AG04449 (cell line): Measurements from ENCODE around the gene OBSL1.

ENCODE experiments used
- CTCF ChIA-PET: fragments of 350-600 bp; formaldehyde crosslinking; extraction: SDS; loops from one replicate; lab custom pipeline; 2021; ENCODE audit warnings: antibody characterized with exemption; lab: Yijun Ruan, JAX
- POLR2A ChIA-PET: fragments of 400-600, 350-600 bp; formaldehyde crosslinking; extraction: SDS; loops from one replicate; lab custom pipeline; 2020; ENCODE audit warnings: antibody characterized with exemption, inconsistent platforms; lab: Yijun Ruan, JAX
- DNase-seq: peaks from one replicate; pipeline ENCODE4 v3.0.0-alpha.2; 2010; ENCODE audit warnings: low read depth, low spot score
- H3K4me3 ChIP-seq: 2 replicates; pipeline ENCODE4 v1.5.1; 2011; ENCODE audit warnings: low read depth, mild to moderate bottlenecking, control low read depth, low read length
- TF ChIP-seq, protein P1 (sequence below): IDR thresholded peaks from one replicate; pipeline ENCODE4 v1.5.1; 2011; ENCODE audit warnings: mild to moderate bottlenecking, moderate library complexity, low read length, control low read depth, inconsistent platforms; ENCODE audit not compliant: insufficient read depth; ENCODE audit errors: missing control alignments

Gene OBSL1

GRCh38 chr2:219598308-219599078 is 27.2 kb upstream of the OBSL1 start:
- no peak for DNase-seq
- TF ChIP-seq, protein P1, sequence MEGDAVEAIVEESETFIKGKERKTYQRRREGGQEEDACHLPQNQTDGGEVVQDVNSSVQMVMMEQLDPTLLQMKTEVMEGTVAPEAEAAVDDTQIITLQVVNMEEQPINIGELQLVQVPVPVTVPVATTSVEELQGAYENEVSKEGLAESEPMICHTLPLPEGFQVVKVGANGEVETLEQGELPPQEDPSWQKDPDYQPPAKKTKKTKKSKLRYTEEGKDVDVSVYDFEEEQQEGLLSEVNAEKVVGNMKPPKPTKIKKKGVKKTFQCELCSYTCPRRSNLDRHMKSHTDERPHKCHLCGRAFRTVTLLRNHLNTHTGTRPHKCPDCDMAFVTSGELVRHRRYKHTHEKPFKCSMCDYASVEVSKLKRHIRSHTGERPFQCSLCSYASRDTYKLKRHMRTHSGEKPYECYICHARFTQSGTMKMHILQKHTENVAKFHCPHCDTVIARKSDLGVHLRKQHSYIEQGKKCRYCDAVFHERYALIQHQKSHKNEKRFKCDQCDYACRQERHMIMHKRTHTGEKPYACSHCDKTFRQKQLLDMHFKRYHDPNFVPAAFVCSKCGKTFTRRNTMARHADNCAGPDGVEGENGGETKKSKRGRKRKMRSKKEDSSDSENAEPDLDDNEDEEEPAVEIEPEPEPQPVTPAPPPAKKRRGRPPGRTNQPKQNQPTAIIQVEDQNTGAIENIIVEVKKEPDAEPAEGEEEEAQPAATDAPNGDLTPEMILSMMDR = no peak
- peak overlapping the region; percentile 84 for H3K4me3 ChIP-seq
- ChIA-PET POLR2A (interaction anchor here (1.5 to 2.0 kb wide), 4 partner anchors 27 to 55 kb away, joined by 3 to 13 read pairs (median 6); partner anchors contain the start of genes CHPF, INHA, OBSL1 and TMEM198), CTCF (interaction anchor here (2.1 to 4.0 kb wide), 3 partner anchors 38 to 91 kb away, joined by 12 to 32 read pairs (median 14); no protein-coding TSS in a partner anchor)

DNA sequence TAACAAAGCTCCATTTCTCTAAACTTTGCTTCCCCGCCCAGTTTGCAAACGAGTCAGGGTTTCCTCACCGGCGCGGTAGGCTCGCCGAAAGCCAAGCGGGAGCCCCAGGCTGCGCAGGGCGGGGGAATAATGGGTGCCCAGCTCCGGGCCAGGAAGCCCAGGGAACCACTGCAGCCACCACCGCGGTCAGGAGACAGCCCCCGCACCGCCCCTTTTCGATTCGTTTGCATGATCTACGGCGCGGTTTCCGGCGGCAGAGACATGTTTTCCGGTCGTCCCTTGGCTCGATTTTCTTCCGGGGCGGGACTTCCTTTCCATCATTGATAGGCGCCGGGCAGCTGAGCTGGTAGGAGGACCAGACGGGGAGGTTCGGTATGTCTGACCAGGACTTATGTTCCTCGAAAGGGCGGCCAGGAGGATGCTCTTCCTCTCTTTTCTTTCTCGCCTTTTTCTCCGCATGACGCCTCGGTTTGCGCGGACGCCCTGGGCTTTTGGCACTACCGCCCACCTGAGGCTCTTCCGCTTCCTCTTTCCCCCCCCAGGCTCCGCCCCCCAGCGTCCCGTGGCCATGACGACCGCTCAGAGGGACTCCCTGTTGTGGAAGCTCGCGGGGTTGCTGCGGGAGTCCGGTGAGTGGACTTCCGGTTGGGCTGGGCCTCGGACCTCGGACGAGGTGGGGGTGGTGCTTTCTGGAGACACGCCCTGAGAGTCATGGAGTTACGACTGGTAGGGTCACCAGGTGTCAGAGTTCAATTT is 26.4 kb upstream of the OBSL1 start, which contains the start of gene STK11IP:
Gene STK11IP (plus strand): TSS at position 306 of the 756 bp plus-strand sequence. CDS start 263 bp downstream, at position 569.
- TF ChIP-seq, protein P1 = no peak
- peak within 1 kb of the TSS; percentile 84 for H3K4me3 ChIP-seq
- CTCF ChIA-PET = interaction anchor here (1.0 to 4.0 kb wide), 9 partner anchors 13 to 92 kb away, joined by 3 to 32 read pairs (median 12); no protein-coding TSS in a partner anchor
- POLR2A ChIA-PET = interaction anchor here (0.6 to 2.0 kb wide), 8 partner anchors 15 to 56 kb away, joined by 3 to 13 read pairs (median 4); partner anchors contain the start of genes CHPF, INHA, OBSL1 and TMEM198
- DNase-seq = peak; percentile 70

DNA sequence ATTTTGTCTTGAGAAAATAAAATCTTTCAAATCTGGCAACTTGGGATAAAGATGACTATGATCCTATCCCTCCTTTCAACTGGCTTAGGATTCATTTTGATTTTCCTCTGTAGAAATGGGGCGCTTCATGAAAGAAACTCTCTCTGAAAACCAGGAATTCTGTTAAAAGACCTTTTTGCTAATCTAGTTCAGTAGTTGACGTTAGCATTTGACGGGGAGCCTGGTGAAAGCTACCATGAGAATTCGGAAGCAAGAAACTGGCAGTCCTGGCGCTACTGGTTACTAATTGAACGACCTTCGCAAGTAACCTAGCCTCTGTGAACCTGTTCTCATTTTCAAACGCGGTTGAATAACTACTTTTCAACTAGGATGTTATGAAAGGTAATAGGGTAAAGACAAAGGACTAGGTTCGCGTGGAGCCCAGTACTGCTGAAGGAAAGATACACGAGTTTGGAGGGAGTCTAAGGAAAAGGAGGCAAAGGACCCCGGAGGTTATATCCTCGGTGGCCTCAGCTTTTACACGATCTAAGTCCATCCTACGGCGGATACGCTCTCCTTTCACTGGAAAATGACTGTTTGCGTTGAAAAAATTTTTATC is 25.7 kb upstream of the OBSL1 start:
- ChIA-PET CTCF (interaction anchor here (1.0 to 3.3 kb wide), 8 partner anchors 12 to 92 kb away, joined by 3 to 24 read pairs (median 7); no protein-coding TSS in a partner anchor), POLR2A (interaction anchor here (0.6 to 2.0 kb wide), 8 partner anchors 15 to 55 kb away, joined by 3 to 13 read pairs (median 4); partner anchors contain the start of genes CHPF, INHA, OBSL1 and TMEM198)
- DNase-seq = no peak

DNA sequence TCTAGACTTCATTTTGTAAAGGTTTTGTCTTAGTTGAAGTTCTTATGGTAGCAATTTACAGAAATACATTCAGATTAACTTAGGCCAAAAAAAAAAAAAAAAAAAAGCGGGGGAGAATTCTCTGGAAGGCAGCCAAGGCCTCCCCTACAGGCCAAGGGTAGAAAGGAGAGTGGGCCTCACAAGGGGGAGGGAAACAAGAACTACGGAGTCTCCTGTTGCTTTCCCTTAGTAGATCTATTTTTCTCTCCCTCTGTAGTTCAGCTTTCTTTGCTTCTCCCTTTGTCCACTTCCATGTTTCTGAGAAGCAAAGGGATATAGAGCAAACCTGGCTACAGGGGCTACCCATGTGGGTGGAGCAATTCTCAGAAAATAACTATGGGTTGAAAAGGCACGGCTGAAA is 23.9 kb upstream of the OBSL1 start:
- CTCF ChIA-PET = interaction anchor here (2.0 to 3.3 kb wide), 4 partner anchors 10 to 65 kb away, joined by 5 to 24 read pairs (median 12); no protein-coding TSS in a partner anchor
- no peak for DNase-seq
- TF ChIP-seq, protein P1 = no peak
- POLR2A ChIA-PET = no interaction called here
- no peak overlapping the region for H3K4me3 ChIP-seq

More for the DNA sequence above, 25.7 kb upstream of the OBSL1 start:
- peak overlapping the region; percentile 84 for H3K4me3 ChIP-seq
- TF ChIP-seq, protein P1 = no peak

- POLR2A ChIA-PET = interaction anchor here (1.0 kb wide), 1 partner anchor 22 kb away, joined by 3 read pairs; the partner anchor contains the start of gene OBSL1
Observed at GRCh38 chr2:219593154-219593553, 21.8 kb upstream of the OBSL1 start.

More at GRCh38 chr2:219593154-219593553, 21.8 kb upstream of the OBSL1 start:
- H3K4me3 ChIP-seq = no peak overlapping the region
- TF ChIP-seq, protein P1 = no peak
- CTCF ChIA-PET = interaction anchor here (1.0 to 1.2 kb wide), 4 partner anchors 9 to 63 kb away, joined by 3 to 4 read pairs (median 4); no protein-coding TSS in a partner anchor
- DNase-seq = no peak
